Panc1 (cell line): ENCODE data around the gene SLC49A4.

ENCODE experiments used
- POLR2AphosphoS5 ChIP-seq: IDR thresholded peaks from 2 replicates; pipeline ENCODE4 v1.6.1; 2012; ENCODE audit warnings: mild to moderate bottlenecking, low read depth, low read length, moderate library complexity
- TF ChIP-seq, protein P1 (sequence below): fragments of 450-650 bp; IDR thresholded peaks from 2 replicates; pipeline ENCODE4 v1.5.1; 2017; ENCODE audit warnings: mild to moderate bottlenecking
- TF ChIP-seq, protein P2 (sequence below), 2 experiments: IDR thresholded peaks; 2 replicates each; pipeline ENCODE4 v1.6.1; 2011 to 2012; ENCODE audit warnings: low read depth in 2 of 2, control low read depth in 1 of 2, low read length in 1 of 2, mild to moderate bottlenecking in 1 of 2, moderate library complexity in 1 of 2; ENCODE audit not compliant: insufficient read depth in 1 of 2

DNA sequence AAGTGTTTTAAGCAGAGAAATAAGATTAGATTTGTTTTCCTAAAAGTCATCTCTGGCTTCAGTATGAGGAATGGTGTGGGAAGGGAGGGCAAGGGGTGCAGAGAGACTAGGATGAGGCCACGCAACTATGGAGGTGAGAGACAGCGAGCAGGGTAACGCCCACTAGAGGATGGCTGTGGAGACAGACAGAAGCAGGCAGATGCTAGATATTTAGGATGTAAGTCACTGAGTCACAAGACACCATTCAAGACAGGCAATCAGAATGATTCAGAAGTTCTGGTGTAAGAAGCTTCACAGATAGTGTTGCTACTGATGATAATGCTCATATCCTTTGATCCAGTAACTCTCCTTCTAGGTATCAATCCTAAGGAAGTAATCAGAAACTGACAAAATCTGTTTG is 20.3 kb upstream of the SLC49A4 start:
- TF ChIP-seq, protein P1, sequence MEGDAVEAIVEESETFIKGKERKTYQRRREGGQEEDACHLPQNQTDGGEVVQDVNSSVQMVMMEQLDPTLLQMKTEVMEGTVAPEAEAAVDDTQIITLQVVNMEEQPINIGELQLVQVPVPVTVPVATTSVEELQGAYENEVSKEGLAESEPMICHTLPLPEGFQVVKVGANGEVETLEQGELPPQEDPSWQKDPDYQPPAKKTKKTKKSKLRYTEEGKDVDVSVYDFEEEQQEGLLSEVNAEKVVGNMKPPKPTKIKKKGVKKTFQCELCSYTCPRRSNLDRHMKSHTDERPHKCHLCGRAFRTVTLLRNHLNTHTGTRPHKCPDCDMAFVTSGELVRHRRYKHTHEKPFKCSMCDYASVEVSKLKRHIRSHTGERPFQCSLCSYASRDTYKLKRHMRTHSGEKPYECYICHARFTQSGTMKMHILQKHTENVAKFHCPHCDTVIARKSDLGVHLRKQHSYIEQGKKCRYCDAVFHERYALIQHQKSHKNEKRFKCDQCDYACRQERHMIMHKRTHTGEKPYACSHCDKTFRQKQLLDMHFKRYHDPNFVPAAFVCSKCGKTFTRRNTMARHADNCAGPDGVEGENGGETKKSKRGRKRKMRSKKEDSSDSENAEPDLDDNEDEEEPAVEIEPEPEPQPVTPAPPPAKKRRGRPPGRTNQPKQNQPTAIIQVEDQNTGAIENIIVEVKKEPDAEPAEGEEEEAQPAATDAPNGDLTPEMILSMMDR = no peak
- TF ChIP-seq POLR2AphosphoS5 = no peak
- TF ChIP-seq, protein P2, sequence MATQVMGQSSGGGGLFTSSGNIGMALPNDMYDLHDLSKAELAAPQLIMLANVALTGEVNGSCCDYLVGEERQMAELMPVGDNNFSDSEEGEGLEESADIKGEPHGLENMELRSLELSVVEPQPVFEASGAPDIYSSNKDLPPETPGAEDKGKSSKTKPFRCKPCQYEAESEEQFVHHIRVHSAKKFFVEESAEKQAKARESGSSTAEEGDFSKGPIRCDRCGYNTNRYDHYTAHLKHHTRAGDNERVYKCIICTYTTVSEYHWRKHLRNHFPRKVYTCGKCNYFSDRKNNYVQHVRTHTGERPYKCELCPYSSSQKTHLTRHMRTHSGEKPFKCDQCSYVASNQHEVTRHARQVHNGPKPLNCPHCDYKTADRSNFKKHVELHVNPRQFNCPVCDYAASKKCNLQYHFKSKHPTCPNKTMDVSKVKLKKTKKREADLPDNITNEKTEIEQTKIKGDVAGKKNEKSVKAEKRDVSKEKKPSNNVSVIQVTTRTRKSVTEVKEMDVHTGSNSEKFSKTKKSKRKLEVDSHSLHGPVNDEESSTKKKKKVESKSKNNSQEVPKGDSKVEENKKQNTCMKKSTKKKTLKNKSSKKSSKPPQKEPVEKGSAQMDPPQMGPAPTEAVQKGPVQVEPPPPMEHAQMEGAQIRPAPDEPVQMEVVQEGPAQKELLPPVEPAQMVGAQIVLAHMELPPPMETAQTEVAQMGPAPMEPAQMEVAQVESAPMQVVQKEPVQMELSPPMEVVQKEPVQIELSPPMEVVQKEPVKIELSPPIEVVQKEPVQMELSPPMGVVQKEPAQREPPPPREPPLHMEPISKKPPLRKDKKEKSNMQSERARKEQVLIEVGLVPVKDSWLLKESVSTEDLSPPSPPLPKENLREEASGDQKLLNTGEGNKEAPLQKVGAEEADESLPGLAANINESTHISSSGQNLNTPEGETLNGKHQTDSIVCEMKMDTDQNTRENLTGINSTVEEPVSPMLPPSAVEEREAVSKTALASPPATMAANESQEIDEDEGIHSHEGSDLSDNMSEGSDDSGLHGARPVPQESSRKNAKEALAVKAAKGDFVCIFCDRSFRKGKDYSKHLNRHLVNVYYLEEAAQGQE (IDR thresholded peaks at IDR 0.05; ENCODE audit: insufficient read depth in 1 of 2, low read depth in 2 of 2, low read length in 1 of 2) = no peak
